GM19099 (cell line): Measurements from ENCODE around the gene ZNF587.

Experiments
- POLR2A ChIP-seq: IDR thresholded peaks from 3 replicates; pipeline ENCODE4 v1.6.1; 2011; ENCODE audit warnings: low read depth; ENCODE audit not compliant: insufficient read length; ENCODE audit errors: extremely low read depth

Gene ZNF587

GRCh38 chr19:57825511-57825910 lies 24.1 kb upstream of the ZNF587 start:
- no peak for TF ChIP-seq POLR2A

- TF ChIP-seq POLR2A: no peak
Observed at GRCh38 chr19:57829316-57829715, 20.3 kb upstream of the ZNF587 start.

- TF ChIP-seq POLR2A: no peak
Observed at GRCh38 chr19:57830071-57830602, 19.5 kb upstream of the ZNF587 start, which contains the start of gene ZNF587B. Gene ZNF587B, plus strand, starts transcription at chr19:57830299. Its CDS starts 230 bp downstream, at chr19:57830529.

- TF ChIP-seq POLR2A: no peak
Observed at GRCh38 chr19:57841122-57841763, 8.4 kb upstream of the ZNF587 start.

GRCh38 chr19:57850553-57851017 lies 926 bp downstream of the ZNF587 start:
- TF ChIP-seq POLR2A: no peak

- no peak for TF ChIP-seq POLR2A
Observed at GRCh38 chr19:57867868-57868492, 18.3 kb downstream of the ZNF587 start.

GRCh38 chr19:57870225-57870624 lies 20.6 kb downstream of the ZNF587 start:
- no peak for TF ChIP-seq POLR2A

GRCh38 chr19:57872450-57872849 lies 22.8 kb downstream of the ZNF587 start:
- no peak for TF ChIP-seq POLR2A

- TF ChIP-seq POLR2A: no peak
Observed at GRCh38 chr19:57886046-57886445, 36.4 kb downstream of the ZNF587 start.

- TF ChIP-seq POLR2A: no peak
Observed at GRCh38 chr19:57887195-57887941, 37.7 kb downstream of the ZNF587 start.

- no peak for TF ChIP-seq POLR2A
Observed at GRCh38 chr19:57888107-57888559, 38.5 kb downstream of the ZNF587 start.

GRCh38 chr19:57888560-57889231 lies 39.0 kb downstream of the ZNF587 start, which contains the start of gene ZNF814:
Gene ZNF814, minus strand, starts transcription at chr19:57889037. Its CDS starts 235 bp downstream, at chr19:57888802.
- peak; percentile 69 for TF ChIP-seq POLR2A

- no peak for TF ChIP-seq POLR2A
Observed at GRCh38 chr19:57900311-57900710, 50.7 kb downstream of the ZNF587 start.

- no peak for TF ChIP-seq POLR2A
Observed at GRCh38 chr19:57903618-57904184, 54.0 kb downstream of the ZNF587 start.
